Measurements from ENCODE around the gene HDAC4. TPM values are rescaled to one million over a fixed set of nuclear protein-coding genes. Genes with fewer than 3 reads are reported as not detected.
"Not testable (repeated sequence)": the region's sequence is repeated elsewhere in the genome, so short reads cannot be mapped to it uniquely, and the experiment has no call there.

HDAC4 gene
- total RNA-seq (10 to 100 TPM; 50.7 to 75.5 TPM), polyA plus RNA-seq (1 to 10 TPM; 6.8 to 9.6 TPM)
- long read RNA-seq, donor 1, partial matches to known transcripts, result 3 of 44 reads
- long read RNA-seq, donor 1, other reads (novel, unspliced or antisense), result 41 of 44 reads
- long read RNA-seq, donor 2, partial matches to known transcripts, result 1 of 40 reads
- long read RNA-seq, donor 2, other reads (novel, unspliced or antisense), result 39 of 40 reads

- DNase-seq (no peak), ATAC-seq (ENCODE audit: low FRiP score) (no peak)
- Histone ChIP-seq H3K4me3 (ENCODE audit: low read length in 2 of 2) (peak within 1 kb of the TSS; percentile 95 to 98), H3K36me3 (ENCODE audit: control insufficient read depth in 1 of 2, insufficient read depth in 2 of 2, low read length in 1 of 2) (no peaks in the 10 kb centered on the region), H3K4me1 (ENCODE audit: control insufficient read depth in 1 of 2, insufficient read depth in 2 of 2, low read length in 2 of 2) (no peaks in the 10 kb centered on the region), H3K9me3 (ENCODE audit: control insufficient read depth, low read length) (no peaks in the 10 kb centered on the region), H3K27me3 (ENCODE audit: control insufficient read depth in 1 of 2, insufficient read depth in 2 of 2, low read length in 1 of 2) (no peaks in the 10 kb centered on the region), H3K27ac (ENCODE audit: low read depth in 1 of 2, low read length in 2 of 2) (peak within 1 kb of the TSS; percentile 95 to 98)
- 0 to 1% methylated on average over 14 to 78 of the region's 78 CpGs for WGBS, 2 donors
- intact Hi-C loops (cut with DNase I), result loop anchor here (1.0 to 10.0 kb wide), 7 partner anchors 73 to 484 kb away; no protein-coding TSS in a partner anchor
Measured at GRCh38 chr2:239400596-239401066, at the start of gene HDAC4. Gene HDAC4 (minus strand): TSS chr2:239401020. CDS start chr2:239352699, 48,321 bp downstream.

- ATAC-seq (ENCODE audit: low FRiP score); H3K36me3 ChIP-seq (ENCODE audit: control insufficient read depth in 1 of 2, insufficient read depth in 2 of 2, low read length in 1 of 2); H3K4me1 ChIP-seq (ENCODE audit: control insufficient read depth in 1 of 2, insufficient read depth in 2 of 2, low read length in 2 of 2); H3K9me3 ChIP-seq (ENCODE audit: control insufficient read depth, low read length); intact Hi-C loops (cut with DNase I); H3K27ac ChIP-seq (ENCODE audit: low read depth in 1 of 2, low read length in 2 of 2); H3K27me3 ChIP-seq (ENCODE audit: control insufficient read depth in 1 of 2, insufficient read depth in 2 of 2, low read length in 1 of 2); DNase-seq; H3K4me3 ChIP-seq (ENCODE audit: low read length in 2 of 2): not testable (repeated sequence)
- 96 to 97% methylated on average over 31 to 32 of the region's 32 CpGs for WGBS, 2 donors
Measured at GRCh38 chr2:239449468-239449867, 48.6 kb upstream of the HDAC4 start.

- H3K27me3 ChIP-seq (ENCODE audit: control insufficient read depth in 1 of 2, insufficient read depth in 2 of 2, low read length in 1 of 2), result no peaks in the 10 kb centered on the region
- peaks cover 0 to 4% of the 10 kb centered on the region in 2 donors for H3K4me1 ChIP-seq (ENCODE audit: control insufficient read depth in 1 of 2, insufficient read depth in 2 of 2, low read length in 2 of 2)
- intact Hi-C loops (cut with DNase I), result no loop called here
- 29 to 37% methylated on average over 6 of the region's 6 CpGs for WGBS, 2 donors
- H3K4me3 ChIP-seq (ENCODE audit: low read length in 2 of 2), result no peak overlapping the region
- no peaks in the 10 kb centered on the region for H3K36me3 ChIP-seq (ENCODE audit: control insufficient read depth in 1 of 2, insufficient read depth in 2 of 2, low read length in 1 of 2)
- ATAC-seq (ENCODE audit: low FRiP score) (peak; percentile 70), DNase-seq (no peak)
- no peaks in the 10 kb centered on the region for H3K9me3 ChIP-seq (ENCODE audit: control insufficient read depth, low read length)
- H3K27ac ChIP-seq (ENCODE audit: low read depth in 1 of 2, low read length in 2 of 2), result peak overlapping the region in 1 of 2 donors; percentile 12
Measured at GRCh38 chr2:239445771-239446524, 45.1 kb upstream of the HDAC4 start.

GRCh38 chr2:239444626-239445577 is 44.1 kb upstream of the HDAC4 start:
- Histone ChIP-seq H3K27ac (ENCODE audit: low read depth in 1 of 2, low read length in 2 of 2) (no peak overlapping the region), H3K36me3 (ENCODE audit: control insufficient read depth in 1 of 2, insufficient read depth in 2 of 2, low read length in 1 of 2) (no peaks in the 10 kb centered on the region), H3K4me3 (ENCODE audit: low read length in 2 of 2) (no peak overlapping the region), H3K9me3 (ENCODE audit: control insufficient read depth, low read length) (no peaks in the 10 kb centered on the region), H3K4me1 (ENCODE audit: control insufficient read depth in 1 of 2, insufficient read depth in 2 of 2, low read length in 2 of 2) (peaks cover 0 to 4% of the 10 kb centered on the region in 2 donors), H3K27me3 (ENCODE audit: control insufficient read depth in 1 of 2, insufficient read depth in 2 of 2, low read length in 1 of 2) (no peaks in the 10 kb centered on the region)
- ATAC-seq (ENCODE audit: low FRiP score), result peak; percentile 66
- intact Hi-C loops (cut with DNase I), result no loop called here
- no peak for DNase-seq
- WGBS, 2 donors, result 50 to 52% methylated on average over 20 of the region's 20 CpGs

GRCh38 chr2:239443666-239444567 is 43.1 kb upstream of the HDAC4 start:
- ATAC-seq (ENCODE audit: low FRiP score), result no peak
- 80% methylated on average over 14 of the region's 14 CpGs for WGBS, 2 donors
- intact Hi-C loops (cut with DNase I), result no loop called here
- Histone ChIP-seq H3K27me3 (ENCODE audit: control insufficient read depth in 1 of 2, insufficient read depth in 2 of 2, low read length in 1 of 2) (no peaks in the 10 kb centered on the region), H3K4me1 (ENCODE audit: control insufficient read depth in 1 of 2, insufficient read depth in 2 of 2, low read length in 2 of 2) (peaks cover 0 to 4% of the 10 kb centered on the region in 2 donors), H3K27ac (ENCODE audit: low read depth in 1 of 2, low read length in 2 of 2) (no peak overlapping the region), H3K9me3 (ENCODE audit: control insufficient read depth, low read length) (no peaks in the 10 kb centered on the region), H3K36me3 (ENCODE audit: control insufficient read depth in 1 of 2, insufficient read depth in 2 of 2, low read length in 1 of 2) (no peaks in the 10 kb centered on the region), H3K4me3 (ENCODE audit: low read length in 2 of 2) (no peak overlapping the region)
- DNase-seq, result no peak

GRCh38 chr2:239443102-239443620 is 42.3 kb upstream of the HDAC4 start:
- Histone ChIP-seq H3K4me3 (ENCODE audit: low read length in 2 of 2) (no peak overlapping the region), H3K4me1 (ENCODE audit: control insufficient read depth in 1 of 2, insufficient read depth in 2 of 2, low read length in 2 of 2) (peaks cover 0 to 4% of the 10 kb centered on the region in 2 donors), H3K9me3 (ENCODE audit: control insufficient read depth, low read length) (no peaks in the 10 kb centered on the region), H3K27me3 (ENCODE audit: control insufficient read depth in 1 of 2, insufficient read depth in 2 of 2, low read length in 1 of 2) (no peaks in the 10 kb centered on the region), H3K27ac (ENCODE audit: low read depth in 1 of 2, low read length in 2 of 2) (no peak overlapping the region), H3K36me3 (ENCODE audit: control insufficient read depth in 1 of 2, insufficient read depth in 2 of 2, low read length in 1 of 2) (no peaks in the 10 kb centered on the region)
- 98 to 99% methylated on average over 8 of the region's 8 CpGs for WGBS, 2 donors
- ATAC-seq (ENCODE audit: low FRiP score) (no peak), DNase-seq (no peak)
- intact Hi-C loops (cut with DNase I), result no loop called here

- Histone ChIP-seq H3K9me3 (ENCODE audit: control insufficient read depth, low read length) (no peaks in the 10 kb centered on the region), H3K4me1 (ENCODE audit: control insufficient read depth in 1 of 2, insufficient read depth in 2 of 2, low read length in 2 of 2) (peaks cover 0 to 4% of the 10 kb centered on the region in 2 donors), H3K36me3 (ENCODE audit: control insufficient read depth in 1 of 2, insufficient read depth in 2 of 2, low read length in 1 of 2) (no peaks in the 10 kb centered on the region), H3K27me3 (ENCODE audit: control insufficient read depth in 1 of 2, insufficient read depth in 2 of 2, low read length in 1 of 2) (no peaks in the 10 kb centered on the region), H3K27ac (ENCODE audit: low read depth in 1 of 2, low read length in 2 of 2) (no peak overlapping the region), H3K4me3 (ENCODE audit: low read length in 2 of 2) (no peak overlapping the region)
- WGBS, 2 donors, result 96 to 97% methylated on average over 7 of the region's 7 CpGs
- ATAC-seq (ENCODE audit: low FRiP score), result no peak
- no peak for DNase-seq
- intact Hi-C loops (cut with DNase I), result no loop called here
Measured at GRCh38 chr2:239442192-239442591, 41.4 kb upstream of the HDAC4 start.
